Measurements from ENCODE around the gene PRMT5. TPM values are rescaled to one million over a fixed set of nuclear protein-coding genes. Genes with fewer than 3 reads are reported as not detected.
A peak's percentile ranks its signal among the peaks of the same experiment; 100 is the strongest.

The PRMT5 gene
- total RNA-seq, 1 donor from 2014 or later = 86.9 TPM

DNA sequence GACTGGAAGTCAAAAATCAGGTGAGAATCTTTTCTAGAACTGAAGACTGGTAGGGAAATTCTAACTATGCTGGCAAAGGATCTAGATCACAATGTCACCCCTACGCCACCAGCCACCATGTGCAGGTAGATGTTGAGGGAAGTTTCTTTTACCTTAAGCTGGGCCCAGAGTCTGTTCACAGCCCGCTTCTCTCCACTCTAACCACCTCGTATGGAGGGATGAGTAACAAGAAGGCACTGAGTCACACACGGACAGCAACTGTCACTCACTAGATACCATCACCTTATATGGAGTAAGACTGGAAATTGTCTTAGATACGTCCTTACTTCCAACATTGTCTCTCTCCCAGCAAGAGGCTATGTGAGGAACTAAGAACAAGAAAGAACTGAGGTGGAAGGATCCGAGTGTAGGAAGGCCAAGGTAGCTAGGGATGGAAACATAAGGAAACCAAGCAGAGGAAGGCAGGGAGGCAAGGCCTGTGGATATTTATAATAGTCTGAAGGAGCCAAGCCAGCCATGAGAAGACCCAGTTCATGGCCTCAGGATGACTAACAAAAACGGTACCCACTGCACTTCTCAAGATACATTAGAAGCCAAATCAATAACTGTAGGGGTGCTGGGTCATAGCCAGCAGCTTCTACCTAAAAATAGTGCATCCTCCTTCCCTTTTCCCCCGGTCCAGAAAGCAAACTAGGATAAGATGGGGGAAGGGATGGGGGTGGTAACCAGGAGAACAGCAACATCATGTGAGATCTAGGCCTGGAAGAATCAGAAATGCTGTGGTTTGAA, 30.7 kb downstream of the PRMT5 start:
- DNase-seq (ENCODE audit: low spot score) = no peak

DNA sequence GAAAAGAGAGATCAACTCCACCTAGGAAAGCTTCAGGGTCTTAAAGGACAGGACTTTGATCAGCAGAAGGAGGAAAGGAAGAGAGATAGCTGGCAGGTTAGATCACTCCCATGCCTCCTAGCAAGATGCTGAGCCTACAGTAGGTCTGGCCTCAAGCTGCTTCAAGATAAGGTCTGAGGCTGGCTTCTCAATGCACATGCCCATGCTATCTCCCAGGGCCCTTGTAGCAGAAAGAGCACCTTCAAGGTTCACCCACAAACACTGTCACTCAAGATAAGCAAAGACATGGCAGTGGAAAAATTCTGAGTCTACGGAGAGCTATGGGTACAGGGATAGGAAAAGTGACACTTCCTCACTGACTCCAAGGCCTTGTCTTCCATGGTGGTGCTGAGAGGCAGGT, 31.8 kb downstream of the PRMT5 start:
- no peak for DNase-seq (ENCODE audit: low spot score)

DNA sequence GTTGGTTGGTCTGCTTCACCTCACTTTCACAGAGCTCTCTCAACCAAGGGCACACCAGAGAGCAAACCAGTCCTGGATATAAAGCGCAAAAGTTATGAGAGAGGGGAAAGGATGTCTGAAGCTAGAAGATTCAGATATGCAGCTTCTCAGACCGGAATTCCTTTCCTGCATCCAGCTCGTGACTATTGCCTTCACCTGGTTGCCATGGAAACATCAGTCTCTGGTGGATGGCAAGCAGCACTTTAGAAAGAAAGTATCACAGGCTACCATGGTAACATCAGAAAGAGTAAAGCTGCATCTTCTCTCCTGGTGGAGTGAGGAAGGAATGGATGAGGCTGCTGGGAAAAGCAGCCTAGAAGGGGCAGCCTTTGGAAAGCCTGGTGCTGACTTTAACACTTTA, 32.4 kb downstream of the PRMT5 start:
- DNase-seq (ENCODE audit: low spot score) = no peak

- DNase-seq (ENCODE audit: low spot score) = no peak
These were observed 32.8 kb downstream of the PRMT5 start for GRCh38 chr14:22896356-22896755.

- no peak for DNase-seq (ENCODE audit: low spot score)
These were observed 33.8 kb downstream of the PRMT5 start for GRCh38 chr14:22895402-22895801.

GRCh38 chr14:22893706-22894105, 35.5 kb downstream of the PRMT5 start:
- no peak for DNase-seq (ENCODE audit: low spot score)

DNA sequence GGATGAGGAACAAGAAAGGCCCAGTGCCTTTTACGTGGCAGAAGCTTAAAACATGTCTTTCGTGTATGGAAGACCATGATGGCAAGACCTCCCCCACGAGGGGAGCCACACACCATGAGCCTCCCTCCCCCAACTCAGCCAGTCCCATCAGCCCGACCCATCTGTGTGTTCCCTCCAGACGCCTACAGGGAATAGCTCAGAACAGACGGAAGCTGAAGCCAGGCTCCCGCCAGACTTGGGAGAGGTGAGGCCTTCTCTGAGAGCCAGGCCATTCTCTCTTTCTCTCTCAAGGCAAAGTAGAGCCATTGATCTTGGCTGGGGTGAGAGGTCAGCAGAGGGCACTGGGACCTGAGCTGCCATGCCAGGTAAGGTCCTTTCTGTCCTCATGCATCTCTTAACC, 36.7 kb downstream of the PRMT5 start:
- no peak for DNase-seq (ENCODE audit: low spot score)

DNA sequence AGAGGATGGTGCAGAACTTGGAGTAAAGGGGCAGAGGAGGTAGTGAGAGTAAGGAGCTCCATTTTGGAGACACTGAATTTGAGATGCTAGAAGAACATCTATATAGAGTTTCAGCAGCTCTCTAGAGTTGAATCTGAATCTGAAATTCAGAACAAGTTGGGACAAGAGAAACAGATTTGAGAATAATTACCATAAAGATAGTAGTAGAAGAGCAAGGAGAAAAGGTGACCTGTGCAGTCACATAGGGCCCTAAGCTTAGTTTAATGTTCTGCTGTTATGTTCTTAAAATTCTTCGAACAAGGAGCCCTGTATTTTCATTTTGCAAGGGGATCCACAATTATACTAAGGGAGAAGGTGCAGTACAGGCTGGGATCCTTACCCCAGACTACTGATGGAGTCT, 38.8 kb downstream of the PRMT5 start:
- no peak for DNase-seq (ENCODE audit: low spot score)

- no peak for DNase-seq (ENCODE audit: low spot score)
These were observed 40.5 kb downstream of the PRMT5 start for GRCh38 chr14:22888662-22889061.

GRCh38 chr14:22887990-22888378, 41.2 kb downstream of the PRMT5 start:
- DNase-seq (ENCODE audit: low spot score) = no peak

DNA sequence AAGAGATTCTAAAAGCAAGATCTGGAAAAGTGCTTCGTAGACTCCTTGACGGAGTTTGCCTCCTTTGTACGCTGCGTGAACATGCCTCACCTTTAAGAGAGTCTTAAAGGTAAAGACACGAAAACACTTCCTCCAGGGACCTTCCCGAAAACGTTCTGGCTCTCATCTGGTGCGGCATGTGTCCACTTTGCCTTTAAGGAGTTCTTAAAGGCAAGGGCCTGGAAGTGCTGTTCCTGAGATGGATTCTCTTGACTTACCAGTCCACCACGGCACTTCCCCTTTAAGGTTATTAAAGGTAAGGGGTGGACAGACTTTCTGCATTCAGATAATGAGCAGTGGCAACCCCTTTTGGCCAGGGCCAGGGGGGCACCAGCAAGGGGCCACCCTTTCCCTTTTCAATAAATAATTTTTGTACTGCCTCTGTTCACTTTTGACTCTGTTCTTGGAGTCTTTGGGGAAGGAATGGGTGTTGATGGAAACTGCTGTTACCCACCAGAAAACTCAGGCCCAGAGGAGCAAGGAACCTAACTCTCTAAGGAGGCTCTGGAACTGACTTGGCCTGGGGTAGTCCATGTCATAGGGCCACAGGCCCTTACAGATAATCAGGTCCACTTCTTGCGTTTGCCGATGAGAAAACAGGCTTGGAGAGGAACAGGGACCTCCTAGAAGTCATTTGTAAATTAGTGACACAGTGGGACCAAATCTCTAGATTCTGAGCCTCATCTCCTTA, 41.8 kb downstream of the PRMT5 start:
- DNase-seq (ENCODE audit: low spot score) = peak; percentile 90

GRCh38 chr14:22886500-22887259, 42.5 kb downstream of the PRMT5 start:
- DNase-seq (ENCODE audit: low spot score) = peak; percentile 72

GRCh38 chr14:22885975-22886374, 43.2 kb downstream of the PRMT5 start:
- no peak for DNase-seq (ENCODE audit: low spot score)

DNA sequence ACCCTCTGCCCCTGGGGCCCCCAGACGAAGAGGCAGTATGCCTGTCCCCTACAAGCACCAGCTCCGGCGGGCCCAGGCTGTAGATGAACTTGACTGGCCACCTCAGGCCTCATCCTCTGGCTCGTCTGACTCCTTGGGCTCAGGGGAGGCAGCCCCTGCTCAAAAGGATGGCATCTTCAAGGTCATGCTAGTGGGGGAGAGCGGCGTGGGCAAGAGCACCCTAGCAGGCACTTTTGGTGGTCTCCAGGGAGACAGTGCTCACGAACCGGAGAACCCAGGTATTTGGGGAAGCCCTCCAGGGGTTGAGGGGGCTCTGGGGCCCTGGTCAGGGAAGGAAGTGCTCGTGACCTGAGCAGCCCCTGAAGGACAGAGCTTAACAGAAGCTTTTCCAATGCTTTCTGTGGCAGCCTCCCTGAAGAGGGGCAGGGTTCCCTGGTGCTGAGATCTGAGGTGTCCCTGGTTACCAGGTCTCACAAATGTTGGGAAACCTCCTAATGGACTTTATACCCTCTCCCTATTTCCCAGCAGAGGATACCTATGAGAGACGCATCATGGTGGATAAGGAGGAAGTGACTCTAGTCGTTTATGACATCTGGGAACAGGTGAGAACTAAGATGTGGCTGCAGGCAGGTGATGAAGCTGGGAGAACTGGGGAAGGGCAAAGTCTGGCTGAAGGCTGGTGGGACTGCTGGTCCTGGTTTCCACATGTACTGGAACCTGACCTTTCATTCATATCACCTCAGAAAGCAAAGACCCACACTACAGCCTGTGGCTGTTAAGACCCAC, 44.2 kb downstream of the PRMT5 start:
- DNase-seq (ENCODE audit: low spot score) = no peak

DNA sequence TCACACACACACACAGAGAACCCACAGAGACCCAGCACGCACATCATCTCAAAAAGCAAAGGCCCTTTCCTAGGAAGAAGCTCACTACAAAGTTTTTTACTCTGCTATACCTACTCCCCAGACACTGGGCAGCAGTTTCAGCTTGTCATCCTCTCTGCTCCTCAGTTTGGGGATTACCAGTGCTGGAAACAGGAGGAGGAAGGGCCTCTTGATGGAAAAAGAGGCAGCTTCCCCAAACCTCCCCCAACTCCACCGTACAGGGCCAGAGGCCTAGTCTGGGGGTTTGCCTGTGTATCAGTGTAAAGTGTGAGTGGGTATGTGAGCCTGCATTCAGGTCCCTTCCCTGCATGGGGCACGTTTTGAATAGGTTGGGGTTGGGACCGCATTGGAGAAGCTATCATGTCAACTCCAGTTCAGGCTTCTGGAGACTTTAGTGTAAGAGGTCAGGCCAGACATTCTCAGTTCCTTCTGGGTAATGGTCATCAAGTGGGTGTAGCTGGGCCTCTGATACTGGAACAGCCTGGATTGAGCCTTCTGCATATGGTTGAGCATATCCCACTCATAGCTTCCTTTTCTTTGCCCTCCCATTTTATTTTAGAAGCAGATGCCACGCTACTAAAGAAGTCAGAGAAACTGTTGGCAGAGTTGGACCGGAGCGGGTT, 45.0 kb downstream of the PRMT5 start:
- DNase-seq (ENCODE audit: low spot score) = peak; percentile 62

- DNase-seq (ENCODE audit: low spot score) = no peak
These were observed 45.8 kb downstream of the PRMT5 start, which contains the start of gene REM2 for GRCh38 chr14:22883173-22883976. Gene REM2, plus strand, starts transcription at chr14:22883222. Its CDS starts 66 bp downstream, at chr14:22883288.

- DNase-seq (ENCODE audit: low spot score) = peak; percentile 67
These were observed 46.5 kb downstream of the PRMT5 start for GRCh38 chr14:22882529-22883172.

DNA sequence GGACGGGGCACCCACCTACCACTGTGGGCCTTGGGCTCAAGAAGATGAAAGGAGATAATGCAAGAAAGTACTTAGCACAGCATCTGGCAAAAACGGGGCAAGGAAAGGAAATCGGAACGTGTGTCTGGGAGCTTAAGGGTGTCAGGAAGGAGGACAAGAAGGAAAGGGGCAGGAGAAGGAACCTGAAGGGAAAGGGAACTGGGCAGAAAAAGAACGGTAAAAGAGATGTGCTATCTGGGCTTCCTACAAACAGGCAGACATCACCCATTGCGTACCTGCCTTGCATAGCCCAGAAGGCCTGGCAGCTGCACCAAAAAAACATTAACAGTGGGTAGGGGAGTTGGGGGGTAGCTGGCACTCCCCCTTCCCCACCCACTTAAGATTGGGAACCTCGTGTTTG, 47.1 kb downstream of the PRMT5 start:
- no peak for DNase-seq (ENCODE audit: low spot score)
